Stimulated activated CD4-positive, alpha-beta T cell treated with anti-CD3 and anti-CD28 coated beads, Interleukin-12 subunit alpha, Interleukin-12 subunit beta, amount 100 ng/mL, for 24 hours (primary cell): ENCODE results near the gene MYO1E.

Experiments
- DNase-seq, 2 experiments: peaks; one replicate each; pipeline ENCODE4 v3.0.0-alpha.2; 2020; ENCODE audit warnings: low read depth in 2 of 2

MYO1E gene

DNA sequence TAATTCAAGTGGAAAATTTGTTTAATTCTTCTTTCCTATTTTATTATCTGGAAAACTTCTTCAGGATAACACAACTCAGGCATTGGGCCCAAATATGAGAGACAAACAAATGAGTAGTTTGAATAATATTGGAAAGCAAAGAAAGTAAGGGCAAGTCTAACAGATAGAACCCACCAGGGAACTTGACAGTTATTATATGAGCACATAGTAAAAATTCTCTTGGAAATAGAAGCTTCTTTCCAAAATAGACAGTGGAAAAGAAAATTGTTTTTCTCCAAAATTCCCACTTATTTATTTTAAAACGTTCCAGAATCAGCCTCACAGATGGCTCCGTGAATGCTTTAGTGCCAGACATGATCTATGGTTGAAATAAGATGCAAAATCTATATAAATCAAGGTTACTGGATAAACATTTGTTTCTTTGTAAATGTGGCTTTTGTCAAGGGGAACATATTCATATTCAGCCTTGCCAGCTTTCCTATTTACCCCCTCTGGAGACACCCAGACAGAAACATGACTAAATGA lies 142.1 kb downstream of the MYO1E start:
- no peak for DNase-seq

DNA sequence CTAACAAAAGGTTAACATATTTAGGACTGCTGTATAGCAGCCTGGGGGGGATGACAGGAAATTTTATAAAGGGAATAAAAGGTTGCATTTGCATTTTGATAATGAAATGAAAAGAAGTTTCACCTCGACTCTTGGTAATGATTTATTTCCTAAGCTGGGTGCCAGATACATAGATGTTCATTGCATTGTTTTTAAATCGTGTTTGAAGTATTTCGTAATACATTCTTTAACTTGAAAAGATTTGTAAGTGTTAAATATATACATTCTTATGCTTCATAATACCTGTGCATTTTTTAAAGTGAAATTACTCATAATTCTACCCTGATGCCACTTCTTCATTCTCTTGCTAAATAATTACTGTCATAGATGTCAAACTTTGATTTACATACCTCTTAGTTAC lies 143.2 kb downstream of the MYO1E start:
- no peak for DNase-seq

DNA sequence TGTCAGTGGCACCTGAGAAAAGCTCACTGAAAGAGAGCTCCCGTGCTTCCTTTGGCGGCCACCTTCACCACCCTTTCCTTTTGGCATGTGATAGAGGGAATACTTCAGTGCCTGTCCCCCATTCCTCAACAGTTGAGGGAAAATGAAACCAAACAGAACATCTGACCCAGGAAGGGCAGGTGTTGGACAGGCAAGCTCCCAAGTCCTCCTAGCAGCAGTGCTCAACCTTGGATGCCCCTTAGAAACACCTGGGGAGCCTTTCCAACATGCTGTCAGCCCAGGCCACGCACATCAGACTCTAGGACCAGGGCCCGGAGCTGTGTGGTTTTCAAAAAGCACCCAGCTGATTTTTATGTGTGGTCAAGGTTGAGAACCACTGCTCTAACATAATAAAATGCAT lies 143.7 kb downstream of the MYO1E start:
- DNase-seq, result no peak

DNA sequence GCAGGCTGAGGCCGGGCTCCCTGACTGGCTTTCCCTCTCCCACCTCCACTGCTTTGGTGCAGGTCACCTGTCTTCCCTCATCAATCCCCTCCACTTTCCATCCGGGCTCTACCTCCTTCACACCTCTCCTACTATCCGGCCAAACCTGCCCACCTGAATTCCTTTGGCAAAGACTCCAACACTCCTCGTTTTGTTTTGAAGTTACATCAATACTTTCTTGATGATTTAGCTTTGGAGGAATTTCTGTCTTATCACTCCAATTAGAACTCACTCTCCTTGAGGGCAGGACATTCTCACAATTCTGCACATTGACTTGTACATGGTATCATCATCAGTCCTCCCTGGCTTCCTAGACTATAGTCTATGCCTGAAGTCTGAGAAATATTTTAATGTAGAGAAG lies 145.7 kb downstream of the MYO1E start:
- DNase-seq, result no peak

GRCh38 chr15:59224474-59224873 lies 148.2 kb downstream of the MYO1E start:
- DNase-seq, result no peak

DNA sequence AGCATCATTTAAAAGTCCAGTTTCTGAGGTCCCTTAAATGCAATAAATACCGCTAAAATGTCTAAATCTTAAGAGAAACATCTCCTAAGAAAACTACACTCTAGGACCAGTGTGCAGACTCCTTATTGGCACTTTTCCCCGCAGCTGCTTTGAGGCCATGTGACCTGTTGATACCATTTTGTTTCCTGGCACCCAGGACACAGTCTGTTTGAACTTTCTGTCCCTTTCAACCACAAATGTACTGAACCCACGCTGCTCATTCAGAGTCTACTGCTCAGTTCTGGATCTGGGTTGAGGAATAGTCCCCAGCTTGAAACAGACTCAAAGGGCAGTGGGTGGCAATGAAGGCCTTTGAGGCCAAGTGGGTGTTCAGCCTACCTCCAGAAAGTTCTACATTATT lies 148.9 kb downstream of the MYO1E start:
- DNase-seq, result no peak

DNA sequence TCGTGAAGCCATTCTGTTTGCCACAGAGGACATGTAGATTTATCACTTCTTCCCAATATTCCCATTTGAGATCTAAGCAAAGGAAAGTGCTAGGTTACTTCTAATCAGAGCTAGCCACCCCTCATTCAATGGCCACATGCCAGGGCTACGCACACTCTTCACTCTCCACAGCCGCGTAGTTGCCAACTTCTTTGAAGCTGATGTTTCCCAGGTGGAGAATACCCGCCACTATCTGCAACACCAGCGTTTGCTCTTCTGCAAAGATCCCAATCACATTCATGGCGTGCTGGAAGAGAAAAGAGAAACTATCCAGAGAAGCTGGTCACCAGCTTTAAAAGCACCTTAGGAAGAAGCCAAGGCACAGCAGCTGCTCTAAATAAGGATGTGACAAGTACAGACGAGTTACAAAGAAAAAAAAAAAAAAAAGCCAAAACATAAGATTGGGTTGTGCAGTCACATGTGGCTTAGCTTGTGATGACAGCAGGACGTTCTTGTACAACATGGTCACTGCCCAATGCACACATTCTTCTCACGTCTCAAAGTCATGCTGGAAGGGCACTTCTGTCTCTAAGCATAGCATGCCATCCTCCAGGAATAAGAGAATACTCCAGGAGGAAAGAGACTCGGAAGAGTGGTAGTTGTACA lies 149.6 kb downstream of the MYO1E start:
- no peak for DNase-seq

GRCh38 chr15:59221511-59222505 lies 150.9 kb downstream of the MYO1E start:
- DNase-seq, result no peak

- DNase-seq, result no peak
These were observed 154.0 kb downstream of the MYO1E start for GRCh38 chr15:59218710-59219109.

DNA sequence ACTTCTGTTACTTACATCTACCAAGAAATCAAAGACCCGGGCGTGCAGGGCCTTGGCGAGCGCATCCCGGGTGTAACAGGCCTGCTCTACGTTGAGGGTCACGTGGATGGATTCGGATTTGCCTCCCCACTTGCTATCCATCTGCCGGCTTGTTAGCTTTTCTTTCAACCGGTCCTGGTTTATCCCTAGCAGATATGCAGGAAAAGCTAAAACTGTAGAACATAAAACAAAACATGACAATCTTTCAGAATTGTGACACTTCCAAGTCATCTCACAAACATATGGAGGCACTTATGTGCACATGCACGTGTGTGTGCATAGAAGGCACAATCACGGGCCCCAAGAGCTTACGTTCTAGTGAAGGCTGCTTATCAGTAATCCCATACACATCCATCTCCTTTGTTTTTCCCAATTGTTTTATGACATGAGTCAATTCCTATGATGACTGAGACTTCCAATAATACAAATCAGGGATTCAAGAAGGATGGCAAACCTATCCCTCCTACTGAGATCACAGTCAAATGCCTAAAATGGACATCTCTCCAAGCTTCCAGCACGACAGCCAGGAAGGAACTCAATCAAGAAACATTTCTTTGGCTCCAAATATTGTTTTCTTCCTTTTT lies 154.7 kb downstream of the MYO1E start:
- DNase-seq, result no peak

DNA sequence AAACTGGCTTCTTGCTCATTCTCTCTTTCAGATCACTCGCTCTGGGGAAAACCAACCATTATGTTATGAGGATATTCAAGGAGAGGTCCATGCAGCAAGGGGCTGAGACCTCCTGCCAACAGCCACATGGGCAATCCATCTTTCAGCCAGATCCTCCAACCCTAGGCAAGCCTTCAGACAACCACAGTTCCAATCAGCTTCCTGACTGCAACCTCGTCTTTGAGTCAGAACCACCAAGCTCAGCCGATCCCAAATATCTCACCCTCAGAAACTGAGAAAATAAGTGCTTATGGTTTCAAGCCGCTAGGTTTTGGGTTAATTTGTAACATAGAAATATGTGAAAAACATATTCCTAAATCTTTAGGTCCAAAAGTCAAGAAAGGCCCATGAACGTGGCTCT lies 155.8 kb downstream of the MYO1E start:
- no peak for DNase-seq

- no peak for DNase-seq
These were observed 162.5 kb downstream of the MYO1E start for GRCh38 chr15:59210186-59210585.

DNA sequence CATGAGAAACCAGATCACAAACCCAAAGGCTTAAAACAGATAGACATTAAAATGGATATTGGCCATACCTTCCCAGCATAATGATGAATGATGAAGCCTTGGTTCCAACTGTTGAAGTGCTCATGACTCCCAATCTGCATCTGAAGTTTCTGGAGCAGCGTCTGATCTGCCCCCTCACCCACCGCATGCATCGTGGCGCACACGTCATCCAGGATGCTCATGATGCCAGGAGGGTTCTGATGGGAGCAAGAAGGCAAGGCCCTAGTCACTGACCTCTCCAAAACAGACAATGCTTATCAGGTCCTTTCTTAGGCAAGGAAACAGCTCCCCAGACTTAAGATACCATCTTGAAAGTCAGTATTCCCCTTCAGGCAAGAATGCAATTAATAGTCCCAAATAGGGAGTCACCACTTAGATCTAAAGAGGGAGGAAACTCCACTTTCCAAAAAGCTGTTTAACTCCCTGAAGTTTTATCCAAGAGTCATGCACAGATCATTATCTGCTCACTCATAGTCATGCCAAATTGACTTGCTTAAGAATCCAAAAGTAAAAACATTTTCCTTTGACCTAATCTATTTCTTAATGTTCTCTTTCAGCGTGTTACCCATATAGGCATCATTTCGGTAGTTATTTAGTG lies 163.9 kb downstream of the MYO1E start:
- no peak for DNase-seq

GRCh38 chr15:59206623-59207183 lies 166.0 kb downstream of the MYO1E start, which contains the start of gene LDHAL6B:
TSS of gene LDHAL6B (plus strand) at chr15:59206843. CDS start at chr15:59206941, 98 bp downstream.
- DNase-seq, result no peak

GRCh38 chr15:59205839-59206622 lies 166.6 kb downstream of the MYO1E start:
- DNase-seq, result no peak

DNA sequence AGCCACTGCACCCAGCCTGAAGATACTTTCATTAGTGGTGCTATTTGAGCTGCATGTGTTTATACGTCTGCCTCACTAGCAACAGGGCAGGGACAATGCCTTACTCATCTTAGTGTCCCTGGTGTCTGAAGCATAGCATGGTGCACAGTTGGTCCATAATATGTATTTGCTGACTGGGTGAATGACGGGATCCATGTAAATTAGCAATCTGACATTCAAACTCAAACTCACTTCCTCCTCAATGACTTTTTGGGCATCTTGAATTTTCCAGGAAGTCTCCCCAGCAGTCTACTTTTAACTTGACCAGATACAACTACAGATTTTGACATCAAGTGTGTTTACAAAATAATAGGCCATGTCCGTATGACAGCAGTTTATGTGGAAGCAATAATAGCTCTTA lies 169.0 kb downstream of the MYO1E start:
- no peak for DNase-seq

- no peak for DNase-seq
These were observed 169.7 kb downstream of the MYO1E start for GRCh38 chr15:59203008-59203407.

DNA sequence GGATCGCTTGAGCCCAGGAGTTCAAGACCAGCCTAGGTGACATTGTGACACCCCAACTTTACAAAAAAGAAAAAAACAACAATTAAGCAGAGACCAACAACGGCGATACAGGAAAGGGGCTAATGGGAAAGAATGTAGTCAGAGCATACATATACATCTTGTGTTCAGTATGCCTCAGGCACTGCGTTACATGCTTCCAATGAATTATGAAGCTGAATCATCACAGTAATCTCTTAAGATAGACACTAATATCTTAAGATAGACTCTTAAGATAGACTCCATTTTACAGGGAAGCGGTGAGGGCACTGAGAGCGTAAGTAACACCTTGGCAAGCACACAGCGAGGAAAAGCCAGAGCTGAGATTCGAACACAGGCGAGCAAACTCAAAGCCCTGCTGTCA lies 172.1 kb downstream of the MYO1E start:
- no peak for DNase-seq

DNA sequence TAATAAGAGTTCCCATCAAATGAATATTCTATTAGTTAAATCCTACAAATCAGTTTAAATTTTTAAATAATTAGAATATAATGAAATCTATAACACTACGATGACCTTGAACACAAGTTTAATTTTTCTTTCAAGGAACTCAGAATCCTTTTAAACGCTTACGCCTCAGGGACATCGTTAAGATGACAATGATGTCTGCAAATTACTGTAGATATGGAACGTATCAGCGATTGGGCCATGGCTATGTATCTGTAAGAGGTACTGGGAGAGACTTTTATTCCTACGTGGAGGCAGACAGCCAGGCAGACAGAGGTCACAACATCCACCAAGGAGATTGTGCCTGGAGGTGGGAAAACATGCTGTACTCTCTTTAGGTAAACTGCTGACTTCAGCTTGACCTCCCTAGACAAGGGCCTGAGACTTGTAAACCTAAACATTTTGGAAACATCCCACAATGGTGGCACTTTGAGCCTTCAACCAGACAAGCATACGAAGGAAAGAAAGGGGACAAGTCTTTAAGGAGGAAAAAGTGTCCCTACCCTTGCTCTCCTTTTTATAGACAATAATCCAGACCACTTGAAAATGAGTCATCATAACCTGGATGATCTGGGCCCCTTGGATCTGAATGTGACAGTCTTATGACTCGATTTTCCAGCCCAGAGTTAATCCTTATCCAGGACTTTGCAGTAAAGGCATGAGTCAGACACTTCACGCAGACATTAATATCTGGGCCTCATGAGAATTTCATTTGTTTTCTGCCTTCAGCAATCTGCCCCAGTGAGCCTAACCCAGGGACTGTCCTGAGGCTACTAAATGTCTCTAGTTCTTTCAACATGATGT lies 172.8 kb downstream of the MYO1E start:
- DNase-seq, result no peak

GRCh38 chr15:59197454-59197853 lies 175.2 kb downstream of the MYO1E start:
- DNase-seq, result no peak
